Spleen (tissue), 11 donors: ENCODE data around the gene MED27. TPM values are rescaled to one million over a fixed set of nuclear protein-coding genes. Genes with fewer than 3 reads are reported as not detected.

Experiments used
- DNase-seq: peaks from one replicate; pipeline ENCODE4 v3.0.0-alpha.2; 2020
- H3K27ac ChIP-seq, 8 donors: fragments of 200-600 bp; sonication (generic) in 7 of 8; 1 replicate in 4 of 8; 2 replicates in 4 of 8; pipeline versions ENCODE4 v1.5.0 to v1.8.0; 2016 to 2021; ENCODE audit warnings: inconsistent platforms in 4 of 8, mild to moderate bottlenecking in 4 of 8, moderate library complexity in 1 of 8
- H3K27me3 ChIP-seq, 7 donors: fragments of 200-600 bp; sonication (generic) in 6 of 7; replicated peaks in 1 of 7; 1 replicate in 4 of 7; 2 replicates in 3 of 7; pipeline versions ENCODE4 v1.5.0 to v1.8.0; 2016 to 2021; ENCODE audit warnings: inconsistent platforms in 3 of 7, mild to moderate bottlenecking in 1 of 7
- H3K36me3 ChIP-seq, 6 donors: fragments of 200-600 bp; sonication (generic) in 5 of 6; 1 replicate in 4 of 6; 2 replicates in 2 of 6; pipeline versions ENCODE4 v1.5.0 to v1.8.0; 2016 to 2021; ENCODE audit warnings: inconsistent platforms in 2 of 6
- H3K4me1 ChIP-seq, 6 donors: fragments of 200-600 bp; sonication (generic) in 5 of 6; 1 replicate in 3 of 6; 2 replicates in 3 of 6; pipeline versions ENCODE4 v1.5.0 to v1.8.0; 2016 to 2021; ENCODE audit warnings: inconsistent platforms in 3 of 6
- H3K4me3 ChIP-seq, 8 donors: fragments of 200-600 bp; sonication (generic) in 7 of 8; 1 replicate in 4 of 8; 2 replicates in 4 of 8; pipeline versions ENCODE4 v1.5.0 to v1.8.0; 2016 to 2021; ENCODE audit warnings: inconsistent platforms in 4 of 8, mild to moderate bottlenecking in 4 of 8, moderate library complexity in 2 of 8
- H3K9me3 ChIP-seq, 8 donors: fragments of 200-600 bp; sonication (generic) in 7 of 8; 1 replicate in 4 of 8; 2 replicates in 4 of 8; pipeline versions ENCODE4 v1.5.0 to v1.8.0; 2016 to 2021; ENCODE audit warnings: inconsistent platforms in 4 of 8
- CTCF ChIP-seq, 11 experiments: fragments of 200-600 bp in 7 of 11; fragments of 450-650 bp in 4 of 11; sonication (generic) in 4 of 11; IDR thresholded peaks in 8 of 11; conservative IDR thresholded peaks in 3 of 11; 1 replicate in 7 of 11; 2 replicates in 4 of 11; pipeline versions ENCODE4 v1.4.0 to v1.8.0; 2016 to 2021; ENCODE audit warnings: antibody characterized with exemption in 11 of 11, inconsistent platforms in 4 of 11, mild to moderate bottlenecking in 1 of 11
- POLR2A ChIP-seq, 3 donors: fragments of 450-650 bp; IDR thresholded peaks; one replicate each; pipeline ENCODE4 v1.5.1; 2017; ENCODE audit warnings: antibody characterized with exemption in 3 of 3, mild to moderate bottlenecking in 1 of 3
- POLR2AphosphoS5 ChIP-seq, 3 donors: sonication (generic); formaldehyde crosslinking; IDR thresholded peaks; one replicate each; pipeline ENCODE4 v1.5.1; 2017; ENCODE audit warnings: antibody characterized with exemption in 3 of 3
- WGBS, 5 donors: extraction: QIAGEN DNeasy Blood & Tissue Kit in 3 of 5; methylation state at CpG; one replicate each; pipeline versions ENCODE4 v1.1.5 to v1.1.7; 2013 to 2018; 5-methylcytosine and 5-hydroxymethylcytosine counted together
- intact Hi-C: fragments of 100-400 bp; cut with DNase I; formaldehyde crosslinking; loops from one replicate; pipeline ENCODE4 v1.15.0; 2023; ENCODE audit warnings: low total_unique reads
- polyA plus RNA-seq, 3 donors: library from polyadenylated mRNA; stranded (reverse); fragments of 200-250 nt; gene quantifications; one replicate each; pipeline ENCODE4 v1.2.1, GENCODE V29; 2013
- total RNA-seq, 7 donors: library from RNA; depleted of rRNA in 3 of 7; stranded (reverse); fragments of >200 nt in 3 of 7; fragmentation: NEBNext Ultra II Directional in 4 of 7; extraction: Animal tissue kit (Norgen Biotek cat#: 25700) in 4 of 7; gene quantifications; one replicate each; pipeline versions ENCODE4 v1.1.0 to v1.2.1, GENCODE V29; 2016 to 2021
- donor health status: healthy with polysubstance abuse.
- donor health status: DM: no; HTN: no; CAD: no; lungs with moderate emphysema.
- donor health status: DM: no; HTN: no; CAD: no.
- donor health status: Bipolar disorder and iron deficiency.
- donor health status: healthy.
- donor health status: DM: no; HTN: no; CAD: no.
- donor health status: DM: yes; HTN: yes; CAD: no.

The MED27 gene
- total and polyA plus RNA-seq, 10 donors: 13.1 to 22.4 (median 16.0) TPM

- WGBS, 5 donors: 88 to 95% (median 94%) methylated on average over 2 of the region's 2 CpGs
- no peak for TF ChIP-seq POLR2AphosphoS5 (IDR thresholded peaks at IDR 0.05)
- TF ChIP-seq POLR2A (IDR thresholded peaks at IDR 0.05): no peak
- TF ChIP-seq CTCF (IDR thresholded peaks at IDR 0.05 in 8 of 11, conservative IDR thresholded peaks at IDR 0.05 in 3 of 11): no peak
- no peak for DNase-seq
- H3K4me3 ChIP-seq: no peak overlapping the region
- H3K27ac ChIP-seq: no peak overlapping the region
- no peaks in the 10 kb centered on the region for H3K36me3 ChIP-seq
- H3K27me3 ChIP-seq: peaks cover 0 to 58% (median 23%) of the 10 kb centered on the region in 7 donors
- no peaks in the 10 kb centered on the region for H3K4me1 ChIP-seq
- intact Hi-C loops: no loop called here
- H3K9me3 ChIP-seq: peaks cover 0 to 4% (median 0%) of the 10 kb centered on the region in 8 donors
Observed at GRCh38 chr9:131826053-131826452, 253.6 kb downstream of the MED27 start.

GRCh38 chr9:131824953-131825495, 254.6 kb downstream of the MED27 start:
- intact Hi-C loops: no loop called here
- H3K36me3 ChIP-seq: no peaks in the 10 kb centered on the region
- no peak for DNase-seq
- H3K27me3 ChIP-seq: peaks cover 0 to 56% (median 23%) of the 10 kb centered on the region in 7 donors
- no peak overlapping the region for H3K27ac ChIP-seq
- 85 to 91% (median 88%) methylated on average over 11 to 15 of the region's 15 CpGs for WGBS, 5 donors
- H3K4me1 ChIP-seq: no peaks in the 10 kb centered on the region
- H3K9me3 ChIP-seq: peaks cover 0 to 4% (median 0%) of the 10 kb centered on the region in 8 donors
- no peak for TF ChIP-seq POLR2A (IDR thresholded peaks at IDR 0.05)
- TF ChIP-seq POLR2AphosphoS5 (IDR thresholded peaks at IDR 0.05): no peak
- TF ChIP-seq CTCF (IDR thresholded peaks at IDR 0.05 in 8 of 11, conservative IDR thresholded peaks at IDR 0.05 in 3 of 11): no peak
- H3K4me3 ChIP-seq: no peak overlapping the region

- TF ChIP-seq CTCF (IDR thresholded peaks at IDR 0.05 in 8 of 11, conservative IDR thresholded peaks at IDR 0.05 in 3 of 11): no peak
- no peak for TF ChIP-seq POLR2A (IDR thresholded peaks at IDR 0.05)
- no peak for TF ChIP-seq POLR2AphosphoS5 (IDR thresholded peaks at IDR 0.05)
- H3K27me3 ChIP-seq: peaks cover 0 to 56% (median 23%) of the 10 kb centered on the region in 7 donors
- intact Hi-C loops: no loop called here
- DNase-seq: no peak
- H3K4me3 ChIP-seq: no peak overlapping the region
- H3K27ac ChIP-seq: no peak overlapping the region
- no peaks in the 10 kb centered on the region for H3K4me1 ChIP-seq
- H3K36me3 ChIP-seq: no peaks in the 10 kb centered on the region
- peaks cover 0 to 4% (median 0%) of the 10 kb centered on the region in 8 donors for H3K9me3 ChIP-seq
- 58 to 72% (median 66%) methylated on average over 12 to 20 of the region's 20 CpGs for WGBS, 5 donors
Observed at GRCh38 chr9:131824155-131824594, 255.5 kb downstream of the MED27 start.

- Histone ChIP-seq H3K27me3 (peaks cover 0 to 59% (median 23%) of the 10 kb centered on the region in 7 donors), H3K27ac (no peak overlapping the region), H3K4me1 (no peaks in the 10 kb centered on the region), H3K4me3 (no peak overlapping the region), H3K9me3 (peaks cover 0 to 4% (median 0%) of the 10 kb centered on the region in 8 donors), H3K36me3 (no peaks in the 10 kb centered on the region)
- TF ChIP-seq CTCF (IDR thresholded peaks at IDR 0.05 in 8 of 11, conservative IDR thresholded peaks at IDR 0.05 in 3 of 11) (no peak), POLR2AphosphoS5 (IDR thresholded peaks at IDR 0.05) (no peak), POLR2A (IDR thresholded peaks at IDR 0.05) (no peak)
- intact Hi-C loops: no loop called here
- 48 to 86% (median 56%) methylated on average over 13 to 35 of the region's 35 CpGs for WGBS, 5 donors
- DNase-seq: no peak
Observed at GRCh38 chr9:131823701-131824146, 255.9 kb downstream of the MED27 start.
